Gastrocnemius medialis (tissue), 4 donors: ENCODE data around the gene TUSC1. TPM values are rescaled to one million over a fixed set of nuclear protein-coding genes. Genes with fewer than 3 reads are reported as not detected.

Experiments used
- ATAC-seq, 2 donors: fragments of 150-250 bp; one replicate each; pipeline ENCODE4 v1.9.1; 2016
- DNase-seq, 2 donors: peaks; one replicate each; pipeline ENCODE4 v3.0.0-alpha.2; 2019
- H3K27ac ChIP-seq, 4 donors: fragments of 200-600 bp; sonication (generic); 1 replicate in 1 of 4; 2 replicates in 3 of 4; pipeline ENCODE4 v1.5.1; 2016 to 2018; ENCODE audit warnings: mild to moderate bottlenecking in 2 of 4, moderate library complexity in 1 of 4
- H3K27me3 ChIP-seq, 3 donors: fragments of 200-600 bp; sonication (generic) in 2 of 3; 1 replicate in 1 of 3; 2 replicates in 2 of 3; pipeline versions ENCODE4 v1.5.1 to v1.6.0; 2016 to 2019; ENCODE audit warnings: mild to moderate bottlenecking in 1 of 3, moderate library complexity in 1 of 3
- H3K36me3 ChIP-seq, 2 donors: fragments of 200-600 bp; sonication (generic) in 1 of 2; one replicate each; pipeline ENCODE4 v1.5.1; 2017 to 2018
- H3K4me1 ChIP-seq, 2 donors: fragments of 200-600 bp; sonication (generic) in 1 of 2; one replicate each; pipeline ENCODE4 v1.5.1; 2016 to 2017; ENCODE audit warnings: mild to moderate bottlenecking in 2 of 2
- H3K4me3 ChIP-seq, 4 donors: fragments of 200-600 bp; sonication (generic) in 3 of 4; 1 replicate in 1 of 4; 2 replicates in 3 of 4; pipeline ENCODE4 v1.5.1; 2016 to 2019; ENCODE audit warnings: mild to moderate bottlenecking in 2 of 4
- H3K9me3 ChIP-seq, 3 donors: fragments of 200-600 bp; sonication (generic) in 2 of 3; 1 replicate in 1 of 3; 2 replicates in 2 of 3; pipeline ENCODE4 v1.5.1; 2016 to 2019
- POLR2A ChIP-seq, 2 donors: fragments of 450-650 bp; IDR thresholded peaks; one replicate each; pipeline ENCODE4 v1.6.1; 2017; ENCODE audit warnings: antibody characterized with exemption in 2 of 2, mild to moderate bottlenecking in 2 of 2, moderate library complexity in 2 of 2
- in situ Hi-C, 4 donors: fragments of 200-750 bp; cut with MboI; loops; one replicate each; pipeline versions ENCODE4 v1.15.0 to v1.8.0; 2017; ENCODE audit warnings: low sequenced_read_pairs in 4 of 4
- intact Hi-C: fragments of 100-400 bp; cut with DNase I; formaldehyde crosslinking; loops from one replicate; pipeline ENCODE4 v1.15.1; 2023; ENCODE audit warnings: low total_unique reads
- total RNA-seq, 4 donors: library from RNA; depleted of rRNA; stranded (reverse); fragments of >200 nt; gene quantifications; one replicate each; pipeline versions ENCODE4 v1.1.0 to v1.2.3, GENCODE V29; 2016
- TF ChIP-seq, protein P1 (sequence below), 5 experiments: fragments of 450-650 bp in 3 of 5; fragments of 200-600 bp in 2 of 5; sonication (generic) in 2 of 5; IDR thresholded peaks in 4 of 5; conservative IDR thresholded peaks in 1 of 5; 1 replicate in 4 of 5; 2 replicates in 1 of 5; pipeline ENCODE4 v1.5.1; 2016 to 2019; ENCODE audit warnings: antibody characterized with exemption in 5 of 5, mild to moderate bottlenecking in 3 of 5, moderate library complexity in 3 of 5

Gene TUSC1
- total RNA-seq, 4 donors from 2014 or later: 7.0 to 21.1 (median 13.5) TPM

DNA sequence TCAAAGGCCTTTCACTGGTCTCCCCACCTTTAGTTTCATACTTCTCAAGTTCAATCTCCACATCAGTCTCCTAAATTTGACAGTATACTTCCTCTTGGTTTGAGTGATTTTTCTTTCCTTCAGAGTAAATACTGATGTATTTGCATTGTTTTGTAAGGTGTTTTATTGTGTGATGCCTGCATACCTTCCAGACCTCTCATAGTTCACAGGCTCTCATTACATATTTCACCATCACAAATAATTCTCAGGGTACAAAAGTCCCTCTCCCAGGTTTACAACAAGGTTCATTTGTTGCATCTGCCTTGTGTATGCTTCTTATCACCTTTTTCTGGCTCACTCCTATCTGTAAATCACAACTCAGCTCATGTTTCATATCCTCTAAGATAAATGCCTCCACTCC lies 22.2 kb upstream of the TUSC1 start:
- no peaks in the 10 kb centered on the region for H3K36me3 ChIP-seq
- in situ Hi-C loops: loop anchor here in 1 of 4 donors (25.0 kb wide), 1 partner anchor 112 kb away; no protein-coding TSS in a partner anchor
- intact Hi-C loops: no loop called here
- ATAC-seq: no peak
- H3K27me3 ChIP-seq: no peaks in the 10 kb centered on the region
- no peaks in the 10 kb centered on the region for H3K9me3 ChIP-seq
- H3K27ac ChIP-seq: no peak overlapping the region
- TF ChIP-seq, protein P1, sequence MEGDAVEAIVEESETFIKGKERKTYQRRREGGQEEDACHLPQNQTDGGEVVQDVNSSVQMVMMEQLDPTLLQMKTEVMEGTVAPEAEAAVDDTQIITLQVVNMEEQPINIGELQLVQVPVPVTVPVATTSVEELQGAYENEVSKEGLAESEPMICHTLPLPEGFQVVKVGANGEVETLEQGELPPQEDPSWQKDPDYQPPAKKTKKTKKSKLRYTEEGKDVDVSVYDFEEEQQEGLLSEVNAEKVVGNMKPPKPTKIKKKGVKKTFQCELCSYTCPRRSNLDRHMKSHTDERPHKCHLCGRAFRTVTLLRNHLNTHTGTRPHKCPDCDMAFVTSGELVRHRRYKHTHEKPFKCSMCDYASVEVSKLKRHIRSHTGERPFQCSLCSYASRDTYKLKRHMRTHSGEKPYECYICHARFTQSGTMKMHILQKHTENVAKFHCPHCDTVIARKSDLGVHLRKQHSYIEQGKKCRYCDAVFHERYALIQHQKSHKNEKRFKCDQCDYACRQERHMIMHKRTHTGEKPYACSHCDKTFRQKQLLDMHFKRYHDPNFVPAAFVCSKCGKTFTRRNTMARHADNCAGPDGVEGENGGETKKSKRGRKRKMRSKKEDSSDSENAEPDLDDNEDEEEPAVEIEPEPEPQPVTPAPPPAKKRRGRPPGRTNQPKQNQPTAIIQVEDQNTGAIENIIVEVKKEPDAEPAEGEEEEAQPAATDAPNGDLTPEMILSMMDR (IDR thresholded peaks at IDR 0.05 in 4 of 5, conservative IDR thresholded peaks at IDR 0.05 in 1 of 5): no peak
- no peak for TF ChIP-seq POLR2A (IDR thresholded peaks at IDR 0.05)
- DNase-seq: no peak
- no peak overlapping the region for H3K4me3 ChIP-seq
- H3K4me1 ChIP-seq: no peaks in the 10 kb centered on the region

DNA sequence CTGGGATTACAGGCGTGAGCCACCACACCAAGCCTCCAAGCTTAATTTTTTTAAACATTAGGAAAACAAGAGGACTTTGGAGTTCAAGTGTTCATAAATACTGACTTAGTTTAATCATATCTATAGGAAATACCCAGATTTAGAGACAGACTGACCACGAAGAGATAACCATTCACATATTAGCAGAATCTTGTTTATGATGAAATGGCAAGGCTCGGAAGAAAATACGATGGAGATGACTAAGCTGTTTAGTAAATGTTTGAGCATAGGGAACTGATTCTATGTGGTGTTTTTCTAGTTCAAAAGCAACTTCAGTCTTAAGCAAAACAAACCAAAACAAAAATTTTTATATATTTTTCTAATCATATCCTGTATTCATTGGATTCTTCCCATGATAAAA lies 13.5 kb upstream of the TUSC1 start:
- intact Hi-C loops (no loop called here), in situ Hi-C loops (no loop called here)
- TF ChIP-seq, protein P1 (IDR thresholded peaks at IDR 0.05 in 4 of 5, conservative IDR thresholded peaks at IDR 0.05 in 1 of 5): no peak
- TF ChIP-seq POLR2A (IDR thresholded peaks at IDR 0.05): no peak
- no peak for DNase-seq
- Histone ChIP-seq H3K36me3 (no peaks in the 10 kb centered on the region), H3K27ac (no peak overlapping the region), H3K4me1 (no peaks in the 10 kb centered on the region), H3K4me3 (no peak overlapping the region), H3K27me3 (no peaks in the 10 kb centered on the region), H3K9me3 (no peaks in the 10 kb centered on the region)
- no peak for ATAC-seq

DNA sequence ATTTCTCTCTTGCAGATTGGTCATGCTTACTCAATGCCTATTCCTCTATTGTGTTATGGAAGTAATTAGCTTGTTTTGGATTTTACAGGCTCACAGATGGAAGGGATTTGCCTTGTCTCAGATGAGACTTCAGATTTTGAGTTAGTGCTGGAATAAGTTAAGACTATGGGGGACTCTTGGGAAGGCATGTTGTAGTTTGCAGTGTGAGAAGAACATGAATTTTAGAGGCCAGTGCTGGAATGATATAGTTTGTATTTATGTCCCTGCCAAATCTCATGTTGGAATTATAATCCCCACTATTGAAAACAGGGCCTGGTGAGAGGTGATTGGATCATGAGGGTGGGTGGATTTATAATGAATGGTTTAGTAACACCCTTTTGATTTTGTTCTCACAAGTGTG lies 6.1 kb upstream of the TUSC1 start:
- intact Hi-C loops: no loop called here
- Histone ChIP-seq H3K27ac (no peak overlapping the region), H3K9me3 (no peaks in the 10 kb centered on the region), H3K27me3 (no peaks in the 10 kb centered on the region), H3K4me1 (no peaks in the 10 kb centered on the region), H3K36me3 (no peaks in the 10 kb centered on the region), H3K4me3 (no peak overlapping the region)
- ATAC-seq: no peak
- TF ChIP-seq, protein P1 (IDR thresholded peaks at IDR 0.05 in 4 of 5, conservative IDR thresholded peaks at IDR 0.05 in 1 of 5): no peak
- TF ChIP-seq POLR2A (IDR thresholded peaks at IDR 0.05): no peak
- in situ Hi-C loops: no loop called here
- DNase-seq: no peak

DNA sequence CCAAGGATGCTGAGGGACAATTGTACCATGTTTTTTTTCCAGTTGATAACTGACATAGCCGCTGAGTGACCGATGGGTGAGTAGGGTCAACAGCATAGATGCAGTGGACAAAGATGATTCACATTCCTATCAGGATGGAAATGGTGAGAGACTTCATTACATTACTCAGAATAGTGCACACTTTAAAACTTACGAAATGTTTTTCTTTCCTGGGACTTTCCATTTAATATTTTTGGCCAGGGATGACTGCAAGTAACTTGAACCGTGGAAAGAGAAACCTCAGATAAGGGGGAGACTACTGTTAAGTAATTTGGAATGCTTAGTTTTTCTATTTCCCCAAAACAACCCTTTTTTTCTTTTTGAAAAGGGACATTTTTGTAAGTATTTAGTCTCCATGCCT lies 3.0 kb upstream of the TUSC1 start:
- Histone ChIP-seq H3K4me1 (peaks cover 8 to 12% of the 10 kb centered on the region in 2 donors), H3K27me3 (no peaks in the 10 kb centered on the region), H3K36me3 (no peaks in the 10 kb centered on the region), H3K27ac (no peak overlapping the region), H3K9me3 (no peaks in the 10 kb centered on the region), H3K4me3 (no peak overlapping the region)
- TF ChIP-seq, protein P1 (IDR thresholded peaks at IDR 0.05 in 4 of 5, conservative IDR thresholded peaks at IDR 0.05 in 1 of 5): no peak
- TF ChIP-seq POLR2A (IDR thresholded peaks at IDR 0.05): no peak
- intact Hi-C loops: no loop called here
- in situ Hi-C loops: no loop called here
- ATAC-seq: no peak
- DNase-seq: no peak

DNA sequence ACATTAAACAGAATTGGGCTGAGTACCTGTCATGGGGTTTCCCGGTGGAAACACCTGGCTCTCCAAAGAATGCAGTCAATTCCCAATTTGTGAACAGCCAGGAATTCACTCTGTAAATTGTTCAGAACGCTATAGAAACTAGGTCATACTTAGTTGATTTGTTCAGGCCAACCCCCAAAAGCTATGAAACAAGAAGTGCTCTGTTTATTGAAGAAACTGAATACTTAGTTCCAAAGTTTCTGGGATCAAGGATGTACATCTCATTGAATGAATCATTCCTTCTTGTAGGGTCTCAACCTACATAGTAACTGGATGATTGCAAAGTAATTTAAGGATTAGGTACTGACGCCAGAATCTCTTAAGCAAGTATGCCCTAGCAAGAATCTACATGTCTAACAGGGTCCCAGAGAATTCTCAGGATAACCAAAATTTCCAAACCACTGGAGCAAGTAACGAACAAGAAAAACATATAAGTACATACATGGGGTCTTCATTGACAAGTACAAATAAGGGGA lies 659 bp upstream of the TUSC1 start:
- ATAC-seq: no peak
- Histone ChIP-seq H3K36me3 (no peaks in the 10 kb centered on the region), H3K27ac (peak overlapping the region; percentile 94 to 97 (median 95)), H3K27me3 (no peaks in the 10 kb centered on the region), H3K9me3 (no peaks in the 10 kb centered on the region), H3K4me1 (peaks cover 8 to 12% of the 10 kb centered on the region in 2 donors), H3K4me3 (peak overlapping the region; percentile 83 to 99 (median 92))
- no peak for DNase-seq
- in situ Hi-C loops: no loop called here
- intact Hi-C loops: loop anchor here (10.0 kb wide), 1 partner anchor 1216 kb away; the partner anchor contains the start of gene CAAP1
- TF ChIP-seq, protein P1 (IDR thresholded peaks at IDR 0.05 in 4 of 5, conservative IDR thresholded peaks at IDR 0.05 in 1 of 5): no peak
- TF ChIP-seq POLR2A (IDR thresholded peaks at IDR 0.05): no peak
